HUES64 (cell line): ENCODE data around the gene PHACTR2.
"Not testable (repeated sequence)": the region's sequence is repeated elsewhere in the genome, so short reads cannot be mapped to it uniquely, and the experiment has no call there.

Source experiments
- H3K27ac ChIP-seq: 2 replicates; pipeline ENCODE4 v1.7.0; 2013; ENCODE audit warnings: low read depth, low read length, inconsistent platforms
- H3K27me3 ChIP-seq: 2 replicates; pipeline ENCODE4 v1.6.1; 2013; ENCODE audit warnings: mild to moderate bottlenecking, low read length; ENCODE audit not compliant: insufficient read depth
- H3K36me3 ChIP-seq: 2 replicates; pipeline ENCODE4 v1.6.1; 2013; ENCODE audit warnings: mild to moderate bottlenecking, low read length; ENCODE audit not compliant: insufficient read depth
- H3K4me1 ChIP-seq: 2 replicates; pipeline ENCODE4 v1.6.1; 2013; ENCODE audit warnings: mild to moderate bottlenecking, low read length, moderate library complexity; ENCODE audit not compliant: insufficient read depth
- H3K4me3 ChIP-seq: 2 replicates; pipeline ENCODE4 v1.5.1; 2013; ENCODE audit warnings: mild to moderate bottlenecking, low read length, moderate library complexity
- H3K9ac ChIP-seq: 2 replicates; pipeline ENCODE4 v1.6.1; 2013; ENCODE audit warnings: mild to moderate bottlenecking, low read depth, low read length
- H3K9me3 ChIP-seq: 2 replicates; pipeline ENCODE4 v1.6.1; 2013; ENCODE audit warnings: low read depth, low read length; ENCODE audit not compliant: insufficient read depth
- WGBS: fragments of 150-250, 120-280 bp; methylation state at CpG from one replicate; pipeline ENCODE4 v1.1.7; 2013; ENCODE audit warnings: missing lambda C conversion rate; 5-methylcytosine and 5-hydroxymethylcytosine counted together

The PHACTR2 gene

DNA sequence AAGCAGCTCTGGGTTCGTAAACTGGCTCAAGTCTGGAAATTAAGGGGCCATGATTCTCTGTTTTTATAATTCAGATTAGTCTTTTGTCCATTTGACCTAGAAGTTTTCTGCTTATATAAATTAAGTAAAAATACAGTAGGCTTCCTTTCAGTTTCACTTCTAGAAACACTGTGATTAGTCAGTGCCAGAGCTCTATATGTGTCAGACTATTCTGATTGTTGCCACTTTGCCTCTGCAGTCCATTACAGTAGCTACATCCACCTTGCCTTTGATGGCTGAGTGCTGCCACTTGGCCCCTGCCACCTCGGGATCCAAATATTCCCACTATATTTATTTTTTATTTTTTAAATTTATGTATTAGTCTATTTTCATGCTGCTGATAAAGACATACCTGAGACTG lies 194.4 kb downstream of the PHACTR2 start:
- Histone ChIP-seq H3K36me3 (no peaks in the 10 kb centered on the region), H3K27me3 (no peaks in the 10 kb centered on the region), H3K27ac (no peak overlapping the region), H3K4me3 (no peak overlapping the region), H3K9ac (no peak overlapping the region), H3K9me3 (peaks cover 3% of the 10 kb centered on the region; the same call in 1 of the 2 replicates), H3K4me1 (no peaks in the 10 kb centered on the region)
- 88% methylated on average over 1 of the region's 2 CpGs for WGBS

- H3K27ac ChIP-seq, H3K4me1 ChIP-seq, H3K9ac ChIP-seq, H3K9me3 ChIP-seq, H3K4me3 ChIP-seq, H3K36me3 ChIP-seq, H3K27me3 ChIP-seq: not testable (repeated sequence)
- 95% methylated on average over 4 of the region's 4 CpGs for WGBS
Measured at GRCh38 chr6:143873600-143873999, 195.8 kb downstream of the PHACTR2 start.

DNA sequence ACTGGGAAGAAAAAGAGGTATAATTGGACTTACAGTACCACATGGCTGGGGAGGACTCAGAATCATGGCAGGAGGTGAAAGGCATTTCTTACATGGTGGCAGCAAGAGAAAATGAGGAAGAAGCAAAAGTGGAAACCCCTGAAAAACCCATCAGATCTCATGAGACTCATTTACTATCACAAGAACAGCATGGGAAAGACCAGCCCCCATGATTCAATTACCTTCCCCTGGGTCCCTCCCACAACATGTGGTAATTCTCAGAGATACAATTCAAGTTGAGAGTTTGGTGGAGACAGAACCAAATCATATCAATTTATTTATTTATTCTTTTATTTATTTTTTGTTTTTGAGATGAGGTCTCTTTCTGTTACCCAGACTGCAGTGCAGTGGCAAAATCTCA lies 196.7 kb downstream of the PHACTR2 start:
- not testable (repeated sequence) for H3K9ac ChIP-seq, H3K27me3 ChIP-seq, H3K4me1 ChIP-seq, H3K4me3 ChIP-seq, H3K36me3 ChIP-seq, H3K27ac ChIP-seq, H3K9me3 ChIP-seq

DNA sequence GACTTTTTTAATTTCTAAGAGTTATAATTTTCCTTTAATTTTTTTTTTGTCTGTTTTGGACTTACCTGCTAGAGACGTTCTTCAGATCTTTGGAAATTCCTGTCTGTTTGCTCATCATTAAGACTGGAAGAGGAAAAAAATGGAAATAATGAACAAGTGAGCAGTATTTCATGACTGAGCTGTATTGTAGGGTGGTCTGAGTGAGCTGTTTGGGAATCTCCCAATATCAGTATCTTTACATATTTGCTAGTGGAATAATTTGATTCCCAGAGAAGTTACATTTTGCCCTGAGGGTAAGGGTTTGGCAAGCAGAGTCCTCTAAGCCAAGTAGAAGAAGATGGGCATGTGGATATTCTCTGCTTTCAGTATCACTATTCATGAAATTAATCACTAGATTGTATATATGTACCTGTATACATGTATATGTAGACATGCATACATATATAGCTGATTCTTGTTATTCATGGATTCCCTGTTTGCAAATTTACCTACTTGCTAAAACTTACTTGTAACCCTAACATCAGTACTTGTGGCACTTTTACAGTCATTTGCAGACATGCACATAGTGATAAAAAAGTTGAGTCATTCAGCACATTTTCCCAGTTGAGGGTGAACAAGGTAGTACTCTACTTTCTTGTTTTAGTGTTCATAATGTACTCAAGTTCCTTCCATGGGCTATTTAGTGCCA lies 200.0 kb downstream of the PHACTR2 start:
- no peak overlapping the region for H3K9ac ChIP-seq
- WGBS: 96% methylated on average over 1 of the region's 1 CpG

GRCh38 chr6:143878272-143878760 lies 200.6 kb downstream of the PHACTR2 start:
- Histone ChIP-seq H3K4me1 (no peaks in the 10 kb centered on the region), H3K36me3 (no peaks in the 10 kb centered on the region), H3K27ac (no peak overlapping the region), H3K9me3 (peaks cover 3% of the 10 kb centered on the region; the same call in 1 of the 2 replicates), H3K27me3 (no peaks in the 10 kb centered on the region), H3K9ac (no peak overlapping the region), H3K4me3 (no peak overlapping the region)
- 92% methylated on average over 3 of the region's 3 CpGs for WGBS

More for the DNA sequence above, 200.0 kb downstream of the PHACTR2 start:
- Histone ChIP-seq H3K36me3 (no peaks in the 10 kb centered on the region), H3K4me1 (no peaks in the 10 kb centered on the region), H3K27me3 (no peaks in the 10 kb centered on the region), H3K4me3 (no peak overlapping the region), H3K27ac (no peak overlapping the region), H3K9me3 (peaks cover 3% of the 10 kb centered on the region; the same call in 1 of the 2 replicates)

- 95% methylated on average over 2 of the region's 2 CpGs for WGBS
- no peak overlapping the region for H3K4me3 ChIP-seq
Measured at GRCh38 chr6:143880412-143880811, 202.6 kb downstream of the PHACTR2 start.

More at GRCh38 chr6:143880412-143880811, 202.6 kb downstream of the PHACTR2 start:
- Histone ChIP-seq H3K27me3 (no peaks in the 10 kb centered on the region), H3K27ac (no peak overlapping the region), H3K4me1 (no peaks in the 10 kb centered on the region), H3K9ac (no peak overlapping the region), H3K9me3 (no peaks in the 10 kb centered on the region), H3K36me3 (no peaks in the 10 kb centered on the region)
